IPS-11a (cell line): ENCODE measurements around the gene ZNF689.

Experiments
- H3K4me3 ChIP-seq: one replicate; pipeline ENCODE4 v1.5.1; 2013; ENCODE audit warnings: low read depth, low read length, control low read depth

Gene ZNF689

GRCh38 chr16:30609926-30610839 is at the start of gene ZNF689:
ZNF689 (minus strand) TSS chr16:30610389; CDS start chr16:30610041, 348 bp downstream.
- H3K4me3 ChIP-seq, result peak within 1 kb of the TSS; percentile 94

GRCh38 chr16:30658731-30659506 is 48.7 kb upstream of the ZNF689 start:
- H3K4me3 ChIP-seq, result peak overlapping the region; percentile 94

GRCh38 chr16:30657866-30658730 is 47.9 kb upstream of the ZNF689 start, which contains the start of gene FBRS:
FBRS (plus strand) TSS chr16:30658431; CDS start chr16:30659519, 1,088 bp downstream.
- H3K4me3 ChIP-seq, result peak within 1 kb of the TSS; percentile 94

- peak overlapping the region; percentile 33 for H3K4me3 ChIP-seq
Observed at GRCh38 chr16:30656974-30657865, 47.0 kb upstream of the ZNF689 start.

- H3K4me3 ChIP-seq, result no peak overlapping the region
Observed at GRCh38 chr16:30656388-30656787, 46.2 kb upstream of the ZNF689 start.

- H3K4me3 ChIP-seq, result no peak overlapping the region
Observed at GRCh38 chr16:30655815-30656347, 45.7 kb upstream of the ZNF689 start.

GRCh38 chr16:30654856-30655255 is 44.7 kb upstream of the ZNF689 start:
- H3K4me3 ChIP-seq, result no peak overlapping the region

GRCh38 chr16:30652718-30653117 is 42.5 kb upstream of the ZNF689 start:
- H3K4me3 ChIP-seq, result no peak overlapping the region

- H3K4me3 ChIP-seq, result peak overlapping the region; percentile 34
Observed at GRCh38 chr16:30652005-30652296, 41.8 kb upstream of the ZNF689 start.

GRCh38 chr16:30651124-30652004 is 41.2 kb upstream of the ZNF689 start:
- H3K4me3 ChIP-seq, result peak overlapping the region; percentile 55

GRCh38 chr16:30650369-30651123 is 40.4 kb upstream of the ZNF689 start, which contains the start of gene PRR14:
PRR14 (plus strand) TSS chr16:30650960; CDS start chr16:30651646, 686 bp downstream.
- peak within 1 kb of the TSS; percentile 55 for H3K4me3 ChIP-seq

GRCh38 chr16:30649725-30650368 is 39.7 kb upstream of the ZNF689 start:
- H3K4me3 ChIP-seq, result no peak overlapping the region

GRCh38 chr16:30647274-30647571 is 37.0 kb upstream of the ZNF689 start:
- no peak overlapping the region for H3K4me3 ChIP-seq

- no peak overlapping the region for H3K4me3 ChIP-seq
Observed at GRCh38 chr16:30645727-30646126, 35.5 kb upstream of the ZNF689 start.

- H3K4me3 ChIP-seq, result no peak overlapping the region
Observed at GRCh38 chr16:30644334-30644830, 34.2 kb upstream of the ZNF689 start.

- no peak overlapping the region for H3K4me3 ChIP-seq
Observed at GRCh38 chr16:30641378-30641982, 31.3 kb upstream of the ZNF689 start.

GRCh38 chr16:30637944-30638343 is 27.8 kb upstream of the ZNF689 start:
- H3K4me3 ChIP-seq, result no peak overlapping the region
